GM12878 (cell line): ENCODE data around the gene SEC24D. TPM values are rescaled to one million over a fixed set of nuclear protein-coding genes. Genes with fewer than 3 reads are reported as not detected.

Experiments
- ATAC-seq: fragments of 200-7000 bp; cut with Tn5 transposase; 3 replicates; pipeline ENCODE4 v1.9.1; 2020; ENCODE audit warnings: mild to moderate bottlenecking, moderate library complexity
- BruUV-seq: library from RNA; stranded (reverse); fragments of 400-500 nt; replicated peaks from 2 replicates; lab custom pipeline; 2021; lab: Mats Ljungman, UMichigan
- CTCF ChIA-PET: fragments of 300-600 bp; sonication (Branson Sonifier 250); formaldehyde crosslinking; extraction: SDS; loops from one replicate; lab custom pipeline; 2021; ENCODE audit warnings: inconsistent platforms; lab: Yijun Ruan, JAX
- POLR2A ChIA-PET: fragments of 350-600 bp; formaldehyde crosslinking; extraction: SDS; loops from one replicate; lab custom pipeline; 2021; ENCODE audit warnings: inconsistent platforms; lab: Charles Lee
- RAD21 ChIA-PET: fragments of 300-600 bp; sonication (Branson Sonifier 250); formaldehyde crosslinking; loops from one replicate; lab custom pipeline; 2023; ENCODE audit warnings: antibody characterized with exemption; ENCODE audit not compliant: unreplicated experiment; lab: Charles Lee
- SMC1A ChIA-PET: fragments of 300-600 bp; sonication (Branson Sonifier 250); formaldehyde crosslinking; loops from one replicate; lab custom pipeline; 2023; ENCODE audit not compliant: unreplicated experiment, uncharacterized antibody; lab: Charles Lee
- DNase-seq: peaks from one replicate; pipeline ENCODE4 v3.0.0-alpha.2; 2011; ENCODE audit warnings: low read depth, low spot score
- FAIRE-seq: peaks from 3 replicates; lab custom pipeline; 2011; peaks lifted over from hg19 to GRCh38; lab: Jason Lieb, UNC
- H2AFZ ChIP-seq: 2 replicates; pipeline ENCODE4 v1.6.0; 2011; ENCODE audit warnings: low read depth, low read length, control low read depth; ENCODE audit not compliant: control insufficient read depth
- H3K27ac ChIP-seq: 2 replicates; pipeline ENCODE4 v1.5.1; 2011; ENCODE audit warnings: control low read depth; ENCODE audit not compliant: control insufficient read depth, insufficient read depth
- H3K27me3 ChIP-seq, 2 experiments: replicated peaks in 1 of 2; 2 replicates each; pipeline versions ENCODE4 v1.6.0 to v1.6.1; 2011; ENCODE audit warnings: low read length in 1 of 2; ENCODE audit not compliant: control insufficient read depth in 2 of 2, insufficient read depth in 2 of 2
- H3K36me3 ChIP-seq, 2 experiments: 2 replicates each; pipeline ENCODE4 v1.5.1; 2011; ENCODE audit warnings: low read length in 1 of 2; ENCODE audit not compliant: control insufficient read depth in 2 of 2, insufficient read depth in 2 of 2
- H3K4me1 ChIP-seq: 2 replicates; pipeline ENCODE4 v1.6.1; 2011; ENCODE audit warnings: mild to moderate bottlenecking, low read length, moderate library complexity, mixed read lengths; ENCODE audit not compliant: control insufficient read depth, insufficient read depth
- H3K4me2 ChIP-seq: 2 replicates; pipeline ENCODE4 v1.6.0; 2011; ENCODE audit warnings: control low read depth; ENCODE audit not compliant: control insufficient read depth, insufficient read depth
- H3K4me3 ChIP-seq: fragments of 200-600 bp; sonication (generic); 2 replicates; pipeline ENCODE4 v1.5.1; 2016
- H3K79me2 ChIP-seq: 2 replicates; pipeline ENCODE4 v1.6.0; 2011; ENCODE audit warnings: low read length; ENCODE audit not compliant: control insufficient read depth, insufficient read depth
- H3K9ac ChIP-seq: 2 replicates; pipeline ENCODE4 v1.8.0; 2011; ENCODE audit warnings: low read length, control low read depth, mixed read lengths; ENCODE audit not compliant: control insufficient read depth, insufficient read depth
- H3K9me3 ChIP-seq: replicated peaks from 3 replicates; pipeline ENCODE4 v1.5.1; 2011; ENCODE audit warnings: mild to moderate bottlenecking, low read length; ENCODE audit not compliant: control insufficient read depth, insufficient read depth
- H4K20me1 ChIP-seq: 2 replicates; pipeline ENCODE4 v1.6.0; 2011; ENCODE audit not compliant: control insufficient read depth, insufficient read depth
- BCL11A ChIP-seq: IDR thresholded peaks from 2 replicates; pipeline ENCODE4 v1.6.1; 2011; ENCODE audit warnings: low read depth, low read length
- BRCA1 ChIP-seq: IDR thresholded peaks from 2 replicates; pipeline ENCODE4 v1.6.1; 2011; ENCODE audit warnings: low read depth, low read length, improper control_type of control experiment
- DPF2 ChIP-seq: fragments of 450-650 bp; IDR thresholded peaks from 2 replicates; pipeline ENCODE4 v1.6.1; 2017; ENCODE audit warnings: mild to moderate bottlenecking
- EZH2 ChIP-seq: IDR thresholded peaks from 2 replicates; pipeline ENCODE4 v1.6.1; 2012; ENCODE audit warnings: low read depth, mild to moderate bottlenecking, control low read depth, inconsistent platforms, low read length, borderline replicate concordance; ENCODE audit not compliant: control insufficient read depth
- HDGF ChIP-seq: fragments of 450-650 bp; IDR thresholded peaks from 2 replicates; pipeline ENCODE4 v1.6.1; 2016; ENCODE audit warnings: antibody characterized with exemption
- NRF1 ChIP-seq: conservative IDR thresholded peaks from 2 replicates; pipeline ENCODE4 v1.6.1; 2011; ENCODE audit warnings: mild to moderate bottlenecking, low read depth, low read length, improper control_type of control experiment
- PAX5 ChIP-seq: IDR thresholded peaks from 2 replicates; pipeline ENCODE4 v1.6.1; 2011; ENCODE audit warnings: low read depth, low read length, borderline replicate concordance
- POLR2AphosphoS2 ChIP-seq: IDR thresholded peaks from 2 replicates; pipeline ENCODE4 v1.6.1; 2011; ENCODE audit warnings: low read depth, mild to moderate bottlenecking, low read length, improper control_type of control experiment, moderate library complexity
- SMC3 ChIP-seq: IDR thresholded peaks from 2 replicates; pipeline ENCODE4 v1.6.1; 2011; ENCODE audit warnings: low read length, improper control_type of control experiment, borderline replicate concordance
- SREBF1 ChIP-seq: IDR thresholded peaks from 2 replicates; pipeline ENCODE4 v1.6.1; 2012; ENCODE audit warnings: mild to moderate bottlenecking, low read length
- TBL1XR1 ChIP-seq: IDR thresholded peaks from 2 replicates; pipeline ENCODE4 v1.6.1; 2012; ENCODE audit warnings: low read depth, low read length, improper control_type of control experiment
- ZNF217 ChIP-seq: fragments of 450-650 bp; IDR thresholded peaks from 2 replicates; pipeline ENCODE4 v1.6.1; 2017; ENCODE audit warnings: antibody characterized with exemption, mild to moderate bottlenecking
- ZNF384 ChIP-seq: IDR thresholded peaks from 2 replicates; pipeline ENCODE4 v1.6.1; 2012; ENCODE audit warnings: low read depth, mild to moderate bottlenecking, low read length, improper control_type of control experiment, borderline replicate concordance
- WGBS: methylation state at CpG from one replicate; pipeline ENCODE4 v1.1.6; 2016; ENCODE audit warnings: low lambda C conversion rate; ENCODE audit not compliant: insufficient replicate concordance, insufficient coverage; ENCODE audit errors: missing lambda C conversion rate; 5-methylcytosine and 5-hydroxymethylcytosine counted together
- in situ Hi-C: fragments of 300-500 bp; cut with MboI; formaldehyde crosslinking; loops from 9 replicates; pipeline ENCODE4 v1.14.3; 2018; ENCODE audit warnings: mixed read lengths
- intact Hi-C: fragments of 100-400 bp; cut with micrococcal nuclease; formaldehyde crosslinking; loops from one replicate; pipeline ENCODE4 v1.14.2; 2022; ENCODE audit not compliant: unreplicated experiment
- polyA plus RNA-seq, 11 experiments: library from polyadenylated mRNA; depleted of rRNA in 4 of 11; unstranded in 6 of 11; stranded (reverse) in 5 of 11; fragments of >200 nt; fragmentation: Nextera tagmentation in 4 of 11; fragmentation: Illumina TruSeq in 1 of 11; extraction: Ambion mirVana in 4 of 11; extraction: Trizol in 1 of 11; gene quantifications; 1 replicate in 1 of 11; 2 replicates in 10 of 11; pipeline versions ENCODE4 v1.2.1 to v1.2.3, GENCODE V29; 2011 to 2016; ENCODE audit warnings: inconsistent platforms in 2 of 11, missing spikeins in 2 of 11, low read depth in 1 of 11
- total RNA-seq, 4 experiments: library from RNA; depleted of rRNA in 3 of 4; stranded (reverse); fragments of >200 nt in 3 of 4; fragmentation: Illumina TruSeq in 1 of 4; extraction: Trizol in 1 of 4; gene quantifications; 2 replicates each; pipeline versions ENCODE4 v1.2.1 to v1.2.3, GENCODE V29; 2013 to 2021
- TF ChIP-seq, protein P1 (sequence below): IDR thresholded peaks from 2 replicates; pipeline ENCODE4 v1.6.1; 2012; ENCODE audit warnings: improper control_type of control experiment, low read depth, low read length; ENCODE audit not compliant: insufficient replicate concordance

The SEC24D gene
- total and polyA plus RNA-seq, 10 of the 15 experiments (the other 5 are each of a cell fraction or from before 2014, with no cell fraction given), result 12.8 to 61.9 (median 25.6) TPM

- TF ChIP-seq BCL11A (no peak), HDGF (no peak), ZNF384 (no peak), ZNF217 (no peak), PAX5 (no peak)
These were observed 108.6 kb downstream of the SEC24D start (continued) for GRCh38 chr4:118727360-118727759.

- no peaks in the 10 kb centered on the region for H4K20me1 ChIP-seq
- ATAC-seq, result no peak
- intact Hi-C loops (no loop called here), in situ Hi-C loops (no loop called here)
- ChIA-PET RAD21 (no interaction called here), SMC1A (interaction anchor here (1.4 kb wide), 1 partner anchor 9 kb away, joined by 4 read pairs; no protein-coding TSS in a partner anchor), POLR2A (no interaction called here), CTCF (interaction anchor here (1.2 kb wide), 1 partner anchor 18 kb away, joined by 3 read pairs; no protein-coding TSS in a partner anchor)
- WGBS, result 94% methylated on average over 3 of the region's 3 CpGs
- no peaks in the 10 kb centered on the region for H3K9me3 ChIP-seq
- no peak for FAIRE-seq
- no peak overlapping the region for H3K4me3 ChIP-seq
- no peak for TF ChIP-seq DPF2
- no peak for TF ChIP-seq SMC3
- TF ChIP-seq POLR2AphosphoS2, result no peak
- peaks cover 2 to 27% of the 10 kb centered on the region in 2 experiments for H3K36me3 ChIP-seq
- no peak overlapping the region for H3K4me2 ChIP-seq
- no peak overlapping the region for H2AFZ ChIP-seq
- BruUV-seq, result no TSS peak
- no peak for DNase-seq
- H3K27me3 ChIP-seq, result no peaks in the 10 kb centered on the region
- no peak overlapping the region for H3K9ac ChIP-seq
- H3K79me2 ChIP-seq, result no peaks in the 10 kb centered on the region
- no peak overlapping the region for H3K27ac ChIP-seq
- no peaks in the 10 kb centered on the region for H3K4me1 ChIP-seq
These were observed 112.6 kb downstream of the SEC24D start for GRCh38 chr4:118723369-118723768.

GRCh38 chr4:118721752-118722151, 114.2 kb downstream of the SEC24D start:
- RAD21 ChIA-PET, result no interaction called here
- Histone ChIP-seq H3K79me2 (no peaks in the 10 kb centered on the region), H3K4me2 (no peak overlapping the region), H3K27ac (no peak overlapping the region), H3K36me3 (peaks cover 2 to 27% of the 10 kb centered on the region in 2 experiments), H3K4me3 (no peak overlapping the region), H4K20me1 (no peaks in the 10 kb centered on the region), H3K27me3 (no peaks in the 10 kb centered on the region), H3K9ac (no peak overlapping the region), H3K4me1 (no peaks in the 10 kb centered on the region), H2AFZ (no peak overlapping the region), H3K9me3 (no peaks in the 10 kb centered on the region)
- no peak for DNase-seq
- CTCF ChIA-PET, result no interaction called here
- no peak for FAIRE-seq
- SMC1A ChIA-PET, result no interaction called here
- intact Hi-C loops (no loop called here), in situ Hi-C loops (no loop called here)
- POLR2A ChIA-PET, result no interaction called here
- no peak for ATAC-seq
- no TSS peak for BruUV-seq
- WGBS, result 100% methylated on average over 1 of the region's 1 CpG
- TF ChIP-seq NRF1 (no peak), BRCA1 (no peak), SREBF1 (no peak), EZH2 (no peak), TBL1XR1 (no peak)
- TF ChIP-seq, protein P1, sequence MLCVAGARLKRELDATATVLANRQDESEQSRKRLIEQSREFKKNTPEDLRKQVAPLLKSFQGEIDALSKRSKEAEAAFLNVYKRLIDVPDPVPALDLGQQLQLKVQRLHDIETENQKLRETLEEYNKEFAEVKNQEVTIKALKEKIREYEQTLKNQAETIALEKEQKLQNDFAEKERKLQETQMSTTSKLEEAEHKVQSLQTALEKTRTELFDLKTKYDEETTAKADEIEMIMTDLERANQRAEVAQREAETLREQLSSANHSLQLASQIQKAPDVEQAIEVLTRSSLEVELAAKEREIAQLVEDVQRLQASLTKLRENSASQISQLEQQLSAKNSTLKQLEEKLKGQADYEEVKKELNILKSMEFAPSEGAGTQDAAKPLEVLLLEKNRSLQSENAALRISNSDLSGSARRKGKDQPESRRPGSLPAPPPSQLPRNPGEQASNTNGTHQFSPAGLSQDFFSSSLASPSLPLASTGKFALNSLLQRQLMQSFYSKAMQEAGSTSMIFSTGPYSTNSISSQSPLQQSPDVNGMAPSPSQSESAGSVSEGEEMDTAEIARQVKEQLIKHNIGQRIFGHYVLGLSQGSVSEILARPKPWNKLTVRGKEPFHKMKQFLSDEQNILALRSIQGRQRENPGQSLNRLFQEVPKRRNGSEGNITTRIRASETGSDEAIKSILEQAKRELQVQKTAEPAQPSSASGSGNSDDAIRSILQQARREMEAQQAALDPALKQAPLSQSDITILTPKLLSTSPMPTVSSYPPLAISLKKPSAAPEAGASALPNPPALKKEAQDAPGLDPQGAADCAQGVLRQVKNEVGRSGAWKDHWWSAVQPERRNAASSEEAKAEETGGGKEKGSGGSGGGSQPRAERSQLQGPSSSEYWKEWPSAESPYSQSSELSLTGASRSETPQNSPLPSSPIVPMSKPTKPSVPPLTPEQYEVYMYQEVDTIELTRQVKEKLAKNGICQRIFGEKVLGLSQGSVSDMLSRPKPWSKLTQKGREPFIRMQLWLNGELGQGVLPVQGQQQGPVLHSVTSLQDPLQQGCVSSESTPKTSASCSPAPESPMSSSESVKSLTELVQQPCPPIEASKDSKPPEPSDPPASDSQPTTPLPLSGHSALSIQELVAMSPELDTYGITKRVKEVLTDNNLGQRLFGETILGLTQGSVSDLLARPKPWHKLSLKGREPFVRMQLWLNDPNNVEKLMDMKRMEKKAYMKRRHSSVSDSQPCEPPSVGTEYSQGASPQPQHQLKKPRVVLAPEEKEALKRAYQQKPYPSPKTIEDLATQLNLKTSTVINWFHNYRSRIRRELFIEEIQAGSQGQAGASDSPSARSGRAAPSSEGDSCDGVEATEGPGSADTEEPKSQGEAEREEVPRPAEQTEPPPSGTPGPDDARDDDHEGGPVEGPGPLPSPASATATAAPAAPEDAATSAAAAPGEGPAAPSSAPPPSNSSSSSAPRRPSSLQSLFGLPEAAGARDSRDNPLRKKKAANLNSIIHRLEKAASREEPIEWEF, result no peak
